OCI-LY1 (cell line): ENCODE measurements around the gene CDH13.

ENCODE experiments used
- EZH2 ChIP-seq: fragments of 200-600 bp; sonication (generic), shearing (Covaris generic); IDR thresholded peaks from 2 replicates; pipeline ENCODE4 v1.8.0; 2017; ENCODE audit warnings: borderline replicate concordance, mixed run types, mild to moderate bottlenecking, antibody characterized with exemption, low read length, moderate library complexity, mixed read lengths
- TF ChIP-seq, protein P1 (sequence below): fragments of 200-600 bp; sonication (generic), shearing (Covaris generic); IDR thresholded peaks from 2 replicates; pipeline ENCODE4 v1.5.1; 2017; ENCODE audit warnings: mild to moderate bottlenecking, antibody characterized with exemption, low read length, moderate library complexity, mixed read lengths

DNA sequence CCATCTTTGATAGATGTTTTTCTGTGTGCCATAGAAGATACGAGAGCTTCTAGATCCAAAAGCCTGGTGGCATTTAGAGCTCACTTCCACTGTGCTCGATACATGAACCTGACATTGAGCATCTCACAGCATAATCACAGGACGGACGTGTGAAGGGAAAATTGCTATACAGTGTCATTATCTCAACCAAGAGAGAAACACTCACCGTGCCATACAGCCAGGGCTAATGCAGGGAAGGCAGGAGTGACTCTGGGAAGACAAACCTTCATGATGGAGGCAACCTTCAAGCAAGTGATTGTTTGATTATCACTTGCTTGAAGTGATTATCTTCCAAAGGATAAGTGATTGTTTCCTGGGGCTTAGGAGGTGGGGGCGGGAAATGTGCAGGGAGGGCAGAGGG lies 962.8 kb downstream of the CDH13 start:
- TF ChIP-seq, protein P1, sequence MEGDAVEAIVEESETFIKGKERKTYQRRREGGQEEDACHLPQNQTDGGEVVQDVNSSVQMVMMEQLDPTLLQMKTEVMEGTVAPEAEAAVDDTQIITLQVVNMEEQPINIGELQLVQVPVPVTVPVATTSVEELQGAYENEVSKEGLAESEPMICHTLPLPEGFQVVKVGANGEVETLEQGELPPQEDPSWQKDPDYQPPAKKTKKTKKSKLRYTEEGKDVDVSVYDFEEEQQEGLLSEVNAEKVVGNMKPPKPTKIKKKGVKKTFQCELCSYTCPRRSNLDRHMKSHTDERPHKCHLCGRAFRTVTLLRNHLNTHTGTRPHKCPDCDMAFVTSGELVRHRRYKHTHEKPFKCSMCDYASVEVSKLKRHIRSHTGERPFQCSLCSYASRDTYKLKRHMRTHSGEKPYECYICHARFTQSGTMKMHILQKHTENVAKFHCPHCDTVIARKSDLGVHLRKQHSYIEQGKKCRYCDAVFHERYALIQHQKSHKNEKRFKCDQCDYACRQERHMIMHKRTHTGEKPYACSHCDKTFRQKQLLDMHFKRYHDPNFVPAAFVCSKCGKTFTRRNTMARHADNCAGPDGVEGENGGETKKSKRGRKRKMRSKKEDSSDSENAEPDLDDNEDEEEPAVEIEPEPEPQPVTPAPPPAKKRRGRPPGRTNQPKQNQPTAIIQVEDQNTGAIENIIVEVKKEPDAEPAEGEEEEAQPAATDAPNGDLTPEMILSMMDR: no peak
- TF ChIP-seq EZH2: no peak
